WTC11 (cell line): ENCODE results near the gene SYPL2. TPM values are rescaled to one million over a fixed set of nuclear protein-coding genes. Genes with fewer than 3 reads are reported as not detected.

Source experiments
- ATAC-seq: fragments of 200-7000 bp; cut with Tn5 transposase; 2 replicates; pipeline ENCODE4 v1.10.0; 2021; ENCODE audit warnings: mild to moderate bottlenecking, moderate library complexity
- CTCF ChIA-PET: fragments of 300-600 bp; sonication (Branson Sonifier 250); formaldehyde crosslinking; loops from one replicate; lab custom pipeline; 2021; ENCODE audit warnings: antibody characterized with exemption; lab: Charles Lee
- POLR2A ChIA-PET: fragments of 350-600 bp; sonication (Branson Sonifier 250); formaldehyde crosslinking; loops from one replicate; lab custom pipeline; 2021; ENCODE audit warnings: antibody characterized with exemption; lab: Charles Lee
- DNase-seq: peaks from one replicate; pipeline ENCODE4 v3.0.0; 2021; ENCODE audit warnings: low spot score
- H3K27ac Mint-ChIP-seq: 2 replicates; pipeline ENCODE4 v1.8.0; 2021; ENCODE audit warnings: mixed read lengths
- H3K27me3 Mint-ChIP-seq: 2 replicates; pipeline ENCODE4 v1.8.0; 2021; ENCODE audit warnings: low read depth, mild to moderate bottlenecking, moderate library complexity, mixed read lengths
- H3K36me3 Mint-ChIP-seq: 2 replicates; pipeline ENCODE4 v1.8.0; 2021; ENCODE audit warnings: mixed read lengths
- H3K4me1 Mint-ChIP-seq: 2 replicates; pipeline ENCODE4 v1.8.0; 2022; ENCODE audit warnings: mixed read lengths
- H3K4me3 Mint-ChIP-seq: 2 replicates; pipeline ENCODE4 v1.8.0; 2021; ENCODE audit warnings: mild to moderate bottlenecking, moderate library complexity, mixed read lengths
- H3K9me3 Mint-ChIP-seq: 2 replicates; pipeline ENCODE4 v1.8.0; 2021; ENCODE audit warnings: mixed read lengths
- GABPB1 ChIP-seq: sonication (generic); formaldehyde crosslinking; IDR thresholded peaks from 2 replicates; pipeline ENCODE4 v1.8.1; 2023; ENCODE audit warnings: mild to moderate bottlenecking, missing genetic modification reagents
- PRRX2 ChIP-seq: fragments of 250-450 bp; sonication (Bioruptor Pico); IDR thresholded peaks from 2 replicates; pipeline ENCODE4 v1.8.0; 2021; ENCODE audit warnings: mild to moderate bottlenecking
- ZNF232 ChIP-seq: sonication (generic); formaldehyde crosslinking; IDR thresholded peaks from 2 replicates; pipeline ENCODE4 v1.8.0; 2022; ENCODE audit warnings: mild to moderate bottlenecking, missing genetic modification reagents
- ZNF396 ChIP-seq: fragments of 250-450 bp; sonication (Bioruptor Pico); IDR thresholded peaks from 2 replicates; pipeline ENCODE4 v1.8.0; 2021; ENCODE audit warnings: mild to moderate bottlenecking, moderate library complexity, borderline replicate concordance
- total RNA-seq: library from RNA; stranded (reverse); gene quantifications from 3 replicates; pipeline ENCODE4 v1.2.3, GENCODE V29; 2021
- TF ChIP-seq, protein P1 (sequence below): fragments of 250-450 bp; sonication (Bioruptor Pico); IDR thresholded peaks from 2 replicates; pipeline ENCODE4 v1.9.0; 2021; ENCODE audit warnings: mild to moderate bottlenecking, borderline replicate concordance
- TF ChIP-seq, protein P2 (sequence below): sonication (generic); formaldehyde crosslinking; IDR thresholded peaks from 2 replicates; pipeline ENCODE4 v1.8.1; 2023; ENCODE audit warnings: mild to moderate bottlenecking, missing genetic modification reagents, moderate library complexity
- TF ChIP-seq, protein P3 (sequence below): sonication (generic); formaldehyde crosslinking; IDR thresholded peaks from 2 replicates; pipeline ENCODE4 v1.8.0; 2022; ENCODE audit warnings: mild to moderate bottlenecking, missing genetic modification reagents
- TF ChIP-seq, protein P4 (sequence below): fragments of 250-450 bp; sonication (Bioruptor Pico); IDR thresholded peaks from 2 replicates; pipeline ENCODE4 v1.8.0; 2021; ENCODE audit warnings: mild to moderate bottlenecking
- TF ChIP-seq, protein P5 (sequence below): sonication (generic); formaldehyde crosslinking; conservative IDR thresholded peaks from 2 replicates; pipeline ENCODE4 v1.8.1; 2023; ENCODE audit warnings: mild to moderate bottlenecking, low read depth, missing genetic modification reagents, moderate library complexity
- TF ChIP-seq, protein P6 (sequence below): sonication (generic); formaldehyde crosslinking; IDR thresholded peaks from 2 replicates; pipeline ENCODE4 v1.8.0; 2022; ENCODE audit warnings: mild to moderate bottlenecking, missing genetic modification reagents
- TF ChIP-seq, protein P7 (sequence below): sonication (generic); formaldehyde crosslinking; IDR thresholded peaks from 2 replicates; pipeline ENCODE4 v1.8.0; 2022; ENCODE audit warnings: mild to moderate bottlenecking, missing genetic modification reagents
- TF ChIP-seq, protein P8 (sequence below): sonication (generic); formaldehyde crosslinking; IDR thresholded peaks from 2 replicates; pipeline ENCODE4 v1.8.0; 2023; ENCODE audit warnings: mild to moderate bottlenecking, missing genetic modification reagents
- TF ChIP-seq, protein P9 (sequence below): sonication (generic); formaldehyde crosslinking; IDR thresholded peaks from 2 replicates; pipeline ENCODE4 v1.8.1; 2023; ENCODE audit warnings: mild to moderate bottlenecking, missing genetic modification reagents, moderate library complexity

SYPL2 gene
- total RNA-seq, 1 experiment from 2014 or later = 3.7 TPM

DNA sequence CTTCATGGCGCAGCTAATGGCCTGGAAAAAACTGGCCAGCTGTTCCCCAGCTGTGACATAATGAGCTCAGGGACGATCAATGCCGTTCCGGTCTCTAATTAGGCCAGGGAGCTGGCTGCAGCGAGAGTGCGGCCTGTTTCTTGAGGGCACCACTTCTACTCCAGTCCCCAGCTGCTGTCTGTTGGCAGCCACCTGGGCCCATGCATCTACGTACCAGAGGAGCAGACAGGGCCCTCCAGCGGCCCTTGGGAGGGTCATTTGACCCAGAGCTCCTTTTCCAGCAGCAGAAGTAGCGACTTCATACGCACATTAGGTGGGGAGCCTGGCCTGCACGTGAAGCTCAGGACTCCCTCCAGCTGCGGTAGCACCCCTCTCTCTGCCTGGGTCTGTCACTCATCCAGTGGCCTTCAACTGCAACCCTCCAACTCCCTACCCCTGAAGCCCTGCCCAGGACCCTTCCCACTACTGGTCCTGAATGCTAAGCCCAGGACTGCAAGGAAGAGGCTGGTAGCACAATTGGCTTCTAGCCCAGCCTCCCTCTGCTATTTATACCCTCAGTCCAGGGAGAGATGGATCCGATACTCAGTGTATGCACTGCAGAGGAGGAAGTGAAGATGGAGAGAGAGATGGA is 64.2 kb downstream of the SYPL2 start:
- H3K27ac Mint-ChIP-seq = no peak overlapping the region
- ChIA-PET POLR2A (interaction anchor here (1.0 to 1.6 kb wide), 3 partner anchors 36 to 105 kb away, joined by 4 to 5 read pairs (median 4); partner anchors contain the start of gene CYB561D1), CTCF (interaction anchor here (0.8 to 16.4 kb wide), 14 partner anchors 14 to 393 kb away, joined by 3 to 740 read pairs (median 6); partner anchors contain the start of genes AMIGO1, ATXN7L2, CYB561D1 and SORT1)
- ATAC-seq (no peak), DNase-seq (no peak)
- H3K4me1 Mint-ChIP-seq = peaks cover 10% of the 10 kb centered on the region
- TF ChIP-seq, protein P1, sequence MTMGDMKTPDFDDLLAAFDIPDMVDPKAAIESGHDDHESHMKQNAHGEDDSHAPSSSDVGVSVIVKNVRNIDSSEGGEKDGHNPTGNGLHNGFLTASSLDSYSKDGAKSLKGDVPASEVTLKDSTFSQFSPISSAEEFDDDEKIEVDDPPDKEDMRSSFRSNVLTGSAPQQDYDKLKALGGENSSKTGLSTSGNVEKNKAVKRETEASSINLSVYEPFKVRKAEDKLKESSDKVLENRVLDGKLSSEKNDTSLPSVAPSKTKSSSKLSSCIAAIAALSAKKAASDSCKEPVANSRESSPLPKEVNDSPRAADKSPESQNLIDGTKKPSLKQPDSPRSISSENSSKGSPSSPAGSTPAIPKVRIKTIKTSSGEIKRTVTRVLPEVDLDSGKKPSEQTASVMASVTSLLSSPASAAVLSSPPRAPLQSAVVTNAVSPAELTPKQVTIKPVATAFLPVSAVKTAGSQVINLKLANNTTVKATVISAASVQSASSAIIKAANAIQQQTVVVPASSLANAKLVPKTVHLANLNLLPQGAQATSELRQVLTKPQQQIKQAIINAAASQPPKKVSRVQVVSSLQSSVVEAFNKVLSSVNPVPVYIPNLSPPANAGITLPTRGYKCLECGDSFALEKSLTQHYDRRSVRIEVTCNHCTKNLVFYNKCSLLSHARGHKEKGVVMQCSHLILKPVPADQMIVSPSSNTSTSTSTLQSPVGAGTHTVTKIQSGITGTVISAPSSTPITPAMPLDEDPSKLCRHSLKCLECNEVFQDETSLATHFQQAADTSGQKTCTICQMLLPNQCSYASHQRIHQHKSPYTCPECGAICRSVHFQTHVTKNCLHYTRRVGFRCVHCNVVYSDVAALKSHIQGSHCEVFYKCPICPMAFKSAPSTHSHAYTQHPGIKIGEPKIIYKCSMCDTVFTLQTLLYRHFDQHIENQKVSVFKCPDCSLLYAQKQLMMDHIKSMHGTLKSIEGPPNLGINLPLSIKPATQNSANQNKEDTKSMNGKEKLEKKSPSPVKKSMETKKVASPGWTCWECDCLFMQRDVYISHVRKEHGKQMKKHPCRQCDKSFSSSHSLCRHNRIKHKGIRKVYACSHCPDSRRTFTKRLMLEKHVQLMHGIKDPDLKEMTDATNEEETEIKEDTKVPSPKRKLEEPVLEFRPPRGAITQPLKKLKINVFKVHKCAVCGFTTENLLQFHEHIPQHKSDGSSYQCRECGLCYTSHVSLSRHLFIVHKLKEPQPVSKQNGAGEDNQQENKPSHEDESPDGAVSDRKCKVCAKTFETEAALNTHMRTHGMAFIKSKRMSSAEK (CRISPR knock-in tag) = no peak
- TF ChIP-seq, protein P2, sequence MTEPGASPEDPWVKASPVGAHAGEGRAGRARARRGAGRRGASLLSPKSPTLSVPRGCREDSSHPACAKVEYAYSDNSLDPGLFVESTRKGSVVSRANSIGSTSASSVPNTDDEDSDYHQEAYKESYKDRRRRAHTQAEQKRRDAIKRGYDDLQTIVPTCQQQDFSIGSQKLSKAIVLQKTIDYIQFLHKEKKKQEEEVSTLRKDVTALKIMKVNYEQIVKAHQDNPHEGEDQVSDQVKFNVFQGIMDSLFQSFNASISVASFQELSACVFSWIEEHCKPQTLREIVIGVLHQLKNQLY = no peak
- TF ChIP-seq, protein P3, sequence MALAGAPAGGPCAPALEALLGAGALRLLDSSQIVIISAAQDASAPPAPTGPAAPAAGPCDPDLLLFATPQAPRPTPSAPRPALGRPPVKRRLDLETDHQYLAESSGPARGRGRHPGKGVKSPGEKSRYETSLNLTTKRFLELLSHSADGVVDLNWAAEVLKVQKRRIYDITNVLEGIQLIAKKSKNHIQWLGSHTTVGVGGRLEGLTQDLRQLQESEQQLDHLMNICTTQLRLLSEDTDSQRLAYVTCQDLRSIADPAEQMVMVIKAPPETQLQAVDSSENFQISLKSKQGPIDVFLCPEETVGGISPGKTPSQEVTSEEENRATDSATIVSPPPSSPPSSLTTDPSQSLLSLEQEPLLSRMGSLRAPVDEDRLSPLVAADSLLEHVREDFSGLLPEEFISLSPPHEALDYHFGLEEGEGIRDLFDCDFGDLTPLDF (CRISPR knock-in tag) = no peak
- TF ChIP-seq ZNF396 (CRISPR knock-in tag) = no peak
- TF ChIP-seq, protein P4, sequence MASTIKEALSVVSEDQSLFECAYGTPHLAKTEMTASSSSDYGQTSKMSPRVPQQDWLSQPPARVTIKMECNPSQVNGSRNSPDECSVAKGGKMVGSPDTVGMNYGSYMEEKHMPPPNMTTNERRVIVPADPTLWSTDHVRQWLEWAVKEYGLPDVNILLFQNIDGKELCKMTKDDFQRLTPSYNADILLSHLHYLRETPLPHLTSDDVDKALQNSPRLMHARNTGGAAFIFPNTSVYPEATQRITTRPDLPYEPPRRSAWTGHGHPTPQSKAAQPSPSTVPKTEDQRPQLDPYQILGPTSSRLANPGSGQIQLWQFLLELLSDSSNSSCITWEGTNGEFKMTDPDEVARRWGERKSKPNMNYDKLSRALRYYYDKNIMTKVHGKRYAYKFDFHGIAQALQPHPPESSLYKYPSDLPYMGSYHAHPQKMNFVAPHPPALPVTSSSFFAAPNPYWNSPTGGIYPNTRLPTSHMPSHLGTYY (CRISPR knock-in tag) = no peak
- TF ChIP-seq GABPB1 (CRISPR knock-in tag) = no peak
- TF ChIP-seq, protein P5, sequence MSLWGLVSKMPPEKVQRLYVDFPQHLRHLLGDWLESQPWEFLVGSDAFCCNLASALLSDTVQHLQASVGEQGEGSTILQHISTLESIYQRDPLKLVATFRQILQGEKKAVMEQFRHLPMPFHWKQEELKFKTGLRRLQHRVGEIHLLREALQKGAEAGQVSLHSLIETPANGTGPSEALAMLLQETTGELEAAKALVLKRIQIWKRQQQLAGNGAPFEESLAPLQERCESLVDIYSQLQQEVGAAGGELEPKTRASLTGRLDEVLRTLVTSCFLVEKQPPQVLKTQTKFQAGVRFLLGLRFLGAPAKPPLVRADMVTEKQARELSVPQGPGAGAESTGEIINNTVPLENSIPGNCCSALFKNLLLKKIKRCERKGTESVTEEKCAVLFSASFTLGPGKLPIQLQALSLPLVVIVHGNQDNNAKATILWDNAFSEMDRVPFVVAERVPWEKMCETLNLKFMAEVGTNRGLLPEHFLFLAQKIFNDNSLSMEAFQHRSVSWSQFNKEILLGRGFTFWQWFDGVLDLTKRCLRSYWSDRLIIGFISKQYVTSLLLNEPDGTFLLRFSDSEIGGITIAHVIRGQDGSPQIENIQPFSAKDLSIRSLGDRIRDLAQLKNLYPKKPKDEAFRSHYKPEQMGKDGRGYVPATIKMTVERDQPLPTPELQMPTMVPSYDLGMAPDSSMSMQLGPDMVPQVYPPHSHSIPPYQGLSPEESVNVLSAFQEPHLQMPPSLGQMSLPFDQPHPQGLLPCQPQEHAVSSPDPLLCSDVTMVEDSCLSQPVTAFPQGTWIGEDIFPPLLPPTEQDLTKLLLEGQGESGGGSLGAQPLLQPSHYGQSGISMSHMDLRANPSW (CRISPR knock-in tag) = no peak
- H3K36me3 Mint-ChIP-seq = no peaks in the 10 kb centered on the region
- peaks cover 8% of the 10 kb centered on the region for H3K27me3 Mint-ChIP-seq
- no peak overlapping the region for H3K4me3 Mint-ChIP-seq
- H3K9me3 Mint-ChIP-seq = no peaks in the 10 kb centered on the region

DNA sequence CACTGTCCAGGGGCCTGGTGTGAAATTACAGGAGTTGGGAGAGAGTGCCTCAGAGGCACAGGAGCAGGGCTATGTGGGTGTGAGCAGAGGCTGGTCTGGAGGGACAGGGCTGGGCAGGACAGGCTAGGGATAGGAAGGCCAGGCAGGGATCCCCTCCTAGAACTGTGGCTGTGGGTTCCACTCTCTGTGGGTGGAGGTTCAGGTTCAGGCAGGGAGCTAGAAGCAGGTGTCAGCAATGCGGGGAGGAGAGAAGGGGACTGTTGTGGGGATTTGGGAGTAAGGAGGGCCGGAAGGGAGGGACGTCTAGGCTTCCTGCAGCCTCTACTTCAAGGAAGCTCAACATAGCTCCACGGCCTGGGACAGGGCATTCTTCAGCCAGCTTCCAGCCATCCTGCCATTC is 65.0 kb downstream of the SYPL2 start:
- DNase-seq (no peak), ATAC-seq (no peak)
- H3K27ac Mint-ChIP-seq = no peak overlapping the region
- H3K9me3 Mint-ChIP-seq = no peaks in the 10 kb centered on the region
- ChIA-PET POLR2A (interaction anchor here (1.1 to 2.0 kb wide), 2 partner anchors 31 to 41 kb away, joined by 3 to 6 read pairs; no protein-coding TSS in a partner anchor), CTCF (interaction anchor here (0.6 to 16.4 kb wide), 18 partner anchors 11 to 926 kb away, joined by 3 to 740 read pairs (median 18); partner anchors contain the start of genes AMIGO1, ATXN7L2, CYB561D1 and GNAI3)
- peaks cover 10% of the 10 kb centered on the region for H3K4me1 Mint-ChIP-seq
- no peaks in the 10 kb centered on the region for H3K36me3 Mint-ChIP-seq
- H3K4me3 Mint-ChIP-seq = no peak overlapping the region
- H3K27me3 Mint-ChIP-seq = peaks cover 8% of the 10 kb centered on the region
- TF ChIP-seq, protein P6, sequence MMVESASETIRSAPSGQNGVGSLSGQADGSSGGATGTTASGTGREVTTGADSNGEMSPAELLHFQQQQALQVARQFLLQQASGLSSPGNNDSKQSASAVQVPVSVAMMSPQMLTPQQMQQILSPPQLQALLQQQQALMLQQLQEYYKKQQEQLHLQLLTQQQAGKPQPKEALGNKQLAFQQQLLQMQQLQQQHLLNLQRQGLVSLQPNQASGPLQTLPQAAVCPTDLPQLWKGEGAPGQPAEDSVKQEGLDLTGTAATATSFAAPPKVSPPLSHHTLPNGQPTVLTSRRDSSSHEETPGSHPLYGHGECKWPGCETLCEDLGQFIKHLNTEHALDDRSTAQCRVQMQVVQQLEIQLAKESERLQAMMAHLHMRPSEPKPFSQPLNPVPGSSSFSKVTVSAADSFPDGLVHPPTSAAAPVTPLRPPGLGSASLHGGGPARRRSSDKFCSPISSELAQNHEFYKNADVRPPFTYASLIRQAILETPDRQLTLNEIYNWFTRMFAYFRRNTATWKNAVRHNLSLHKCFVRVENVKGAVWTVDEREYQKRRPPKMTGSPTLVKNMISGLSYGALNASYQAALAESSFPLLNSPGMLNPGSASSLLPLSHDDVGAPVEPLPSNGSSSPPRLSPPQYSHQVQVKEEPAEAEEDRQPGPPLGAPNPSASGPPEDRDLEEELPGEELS (CRISPR knock-in tag) = no peak
- TF ChIP-seq, protein P3 (CRISPR knock-in tag) = no peak
- TF ChIP-seq, protein P7, sequence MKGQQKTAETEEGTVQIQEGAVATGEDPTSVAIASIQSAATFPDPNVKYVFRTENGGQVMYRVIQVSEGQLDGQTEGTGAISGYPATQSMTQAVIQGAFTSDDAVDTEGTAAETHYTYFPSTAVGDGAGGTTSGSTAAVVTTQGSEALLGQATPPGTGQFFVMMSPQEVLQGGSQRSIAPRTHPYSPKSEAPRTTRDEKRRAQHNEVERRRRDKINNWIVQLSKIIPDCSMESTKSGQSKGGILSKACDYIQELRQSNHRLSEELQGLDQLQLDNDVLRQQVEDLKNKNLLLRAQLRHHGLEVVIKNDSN (CRISPR knock-in tag) = no peak
- TF ChIP-seq PRRX2 (CRISPR knock-in tag) (no peak), ZNF232 (CRISPR knock-in tag) (no peak)
- TF ChIP-seq, protein P8, sequence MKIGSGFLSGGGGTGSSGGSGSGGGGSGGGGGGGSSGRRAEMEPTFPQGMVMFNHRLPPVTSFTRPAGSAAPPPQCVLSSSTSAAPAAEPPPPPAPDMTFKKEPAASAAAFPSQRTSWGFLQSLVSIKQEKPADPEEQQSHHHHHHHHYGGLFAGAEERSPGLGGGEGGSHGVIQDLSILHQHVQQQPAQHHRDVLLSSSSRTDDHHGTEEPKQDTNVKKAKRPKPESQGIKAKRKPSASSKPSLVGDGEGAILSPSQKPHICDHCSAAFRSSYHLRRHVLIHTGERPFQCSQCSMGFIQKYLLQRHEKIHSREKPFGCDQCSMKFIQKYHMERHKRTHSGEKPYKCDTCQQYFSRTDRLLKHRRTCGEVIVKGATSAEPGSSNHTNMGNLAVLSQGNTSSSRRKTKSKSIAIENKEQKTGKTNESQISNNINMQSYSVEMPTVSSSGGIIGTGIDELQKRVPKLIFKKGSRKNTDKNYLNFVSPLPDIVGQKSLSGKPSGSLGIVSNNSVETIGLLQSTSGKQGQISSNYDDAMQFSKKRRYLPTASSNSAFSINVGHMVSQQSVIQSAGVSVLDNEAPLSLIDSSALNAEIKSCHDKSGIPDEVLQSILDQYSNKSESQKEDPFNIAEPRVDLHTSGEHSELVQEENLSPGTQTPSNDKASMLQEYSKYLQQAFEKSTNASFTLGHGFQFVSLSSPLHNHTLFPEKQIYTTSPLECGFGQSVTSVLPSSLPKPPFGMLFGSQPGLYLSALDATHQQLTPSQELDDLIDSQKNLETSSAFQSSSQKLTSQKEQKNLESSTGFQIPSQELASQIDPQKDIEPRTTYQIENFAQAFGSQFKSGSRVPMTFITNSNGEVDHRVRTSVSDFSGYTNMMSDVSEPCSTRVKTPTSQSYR (CRISPR knock-in tag) = no peak
- TF ChIP-seq, protein P9, sequence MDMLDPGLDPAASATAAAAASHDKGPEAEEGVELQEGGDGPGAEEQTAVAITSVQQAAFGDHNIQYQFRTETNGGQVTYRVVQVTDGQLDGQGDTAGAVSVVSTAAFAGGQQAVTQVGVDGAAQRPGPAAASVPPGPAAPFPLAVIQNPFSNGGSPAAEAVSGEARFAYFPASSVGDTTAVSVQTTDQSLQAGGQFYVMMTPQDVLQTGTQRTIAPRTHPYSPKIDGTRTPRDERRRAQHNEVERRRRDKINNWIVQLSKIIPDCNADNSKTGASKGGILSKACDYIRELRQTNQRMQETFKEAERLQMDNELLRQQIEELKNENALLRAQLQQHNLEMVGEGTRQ (CRISPR knock-in tag) = no peak
